ENCODE data around the gene BBC3. TPM values are rescaled to one million over a fixed set of nuclear protein-coding genes. Genes with fewer than 3 reads are reported as not detected.

BBC3 gene
- total RNA-seq, 1 experiment from 2014 or later: 9.8 TPM

DNA sequence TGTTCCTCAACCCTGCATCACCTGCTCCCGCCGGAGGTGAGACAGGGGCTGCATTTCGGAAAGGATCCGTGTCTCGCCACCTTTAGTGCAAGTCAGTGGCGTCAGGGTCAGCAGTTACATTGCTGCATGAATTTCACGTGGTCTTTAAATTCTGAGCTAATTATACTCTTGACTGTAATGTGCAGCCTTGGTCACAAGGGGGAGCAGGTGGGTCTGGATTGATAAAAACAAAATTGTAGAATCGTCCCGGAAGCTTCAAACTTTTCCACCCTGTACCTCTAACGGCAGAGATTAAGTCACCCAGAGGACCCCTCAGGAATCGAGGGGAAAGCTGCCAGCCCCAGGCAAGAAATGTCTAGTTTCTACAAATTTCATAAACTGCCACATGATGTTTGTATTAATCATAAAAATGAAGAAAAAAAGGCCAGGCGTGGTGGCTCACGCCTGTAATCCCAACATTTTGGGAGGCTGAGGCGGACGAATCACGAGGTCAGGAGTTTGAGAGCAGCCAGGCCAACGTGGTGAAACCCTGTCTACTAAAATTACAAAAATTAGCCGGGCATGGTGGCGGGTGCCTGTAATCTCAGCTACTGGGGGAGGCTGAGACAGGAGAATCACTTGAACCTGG, 20.2 kb downstream of the BBC3 start:
- CTCF ChIA-PET: interaction anchor here (0.7 to 5.8 kb wide), 13 partner anchors 13 to 198 kb away, joined by 3 to 251 read pairs (median 7); partner anchors contain the start of gene CCDC9
- no peaks in the 10 kb centered on the region for H3K9me3 Mint-ChIP-seq (ENCODE audit: low read depth, unreplicated experiment)
- peak; percentile 88 for DNase-seq
- H3K36me3 Mint-ChIP-seq (ENCODE audit: insufficient read depth, unreplicated experiment): peaks cover 46% of the 10 kb centered on the region
- no TSS peak for BruUV-seq (replicated peaks)
- intact Hi-C loops (cut with micrococcal nuclease; ENCODE audit: unreplicated experiment): loop anchor here (1.0 kb wide), 1 partner anchor 33 kb away; no protein-coding TSS in a partner anchor
- peak overlapping the region; percentile 18 for H3K4me3 Mint-ChIP-seq (ENCODE audit: low read depth, unreplicated experiment)
- peaks cover 11% of the 10 kb centered on the region for H3K4me1 Mint-ChIP-seq (ENCODE audit: low read depth, unreplicated experiment)
- peak overlapping the region; percentile 95 for H3K27ac Mint-ChIP-seq (ENCODE audit: unreplicated experiment)
- H3K27me3 Mint-ChIP-seq (ENCODE audit: unreplicated experiment): no peaks in the 10 kb centered on the region
- TF ChIP-seq, protein P1, sequence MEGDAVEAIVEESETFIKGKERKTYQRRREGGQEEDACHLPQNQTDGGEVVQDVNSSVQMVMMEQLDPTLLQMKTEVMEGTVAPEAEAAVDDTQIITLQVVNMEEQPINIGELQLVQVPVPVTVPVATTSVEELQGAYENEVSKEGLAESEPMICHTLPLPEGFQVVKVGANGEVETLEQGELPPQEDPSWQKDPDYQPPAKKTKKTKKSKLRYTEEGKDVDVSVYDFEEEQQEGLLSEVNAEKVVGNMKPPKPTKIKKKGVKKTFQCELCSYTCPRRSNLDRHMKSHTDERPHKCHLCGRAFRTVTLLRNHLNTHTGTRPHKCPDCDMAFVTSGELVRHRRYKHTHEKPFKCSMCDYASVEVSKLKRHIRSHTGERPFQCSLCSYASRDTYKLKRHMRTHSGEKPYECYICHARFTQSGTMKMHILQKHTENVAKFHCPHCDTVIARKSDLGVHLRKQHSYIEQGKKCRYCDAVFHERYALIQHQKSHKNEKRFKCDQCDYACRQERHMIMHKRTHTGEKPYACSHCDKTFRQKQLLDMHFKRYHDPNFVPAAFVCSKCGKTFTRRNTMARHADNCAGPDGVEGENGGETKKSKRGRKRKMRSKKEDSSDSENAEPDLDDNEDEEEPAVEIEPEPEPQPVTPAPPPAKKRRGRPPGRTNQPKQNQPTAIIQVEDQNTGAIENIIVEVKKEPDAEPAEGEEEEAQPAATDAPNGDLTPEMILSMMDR (IDR thresholded peaks at IDR 0.05; ENCODE audit: unreplicated experiment): peak; percentile 88

DNA sequence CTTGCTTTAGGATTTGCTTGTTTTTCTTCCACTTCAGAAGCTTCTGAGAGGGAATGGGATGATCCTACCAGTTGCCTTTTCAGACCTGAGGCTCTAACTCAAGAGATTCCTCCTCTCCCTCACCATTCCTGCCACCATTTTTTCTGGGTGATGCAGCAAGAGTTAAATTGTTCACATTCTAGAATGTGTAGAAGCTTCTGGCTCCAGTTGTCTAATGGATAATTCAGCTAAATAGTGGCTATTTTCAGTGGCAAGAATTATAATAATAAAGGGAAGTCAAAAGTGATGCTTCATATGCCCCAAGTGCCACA, 20.9 kb downstream of the BBC3 start:
- H3K27ac Mint-ChIP-seq (ENCODE audit: unreplicated experiment): peak overlapping the region; percentile 95
- no TSS peak for BruUV-seq (replicated peaks)
- no peaks in the 10 kb centered on the region for H3K27me3 Mint-ChIP-seq (ENCODE audit: unreplicated experiment)
- CTCF ChIA-PET: interaction anchor here (0.7 to 5.8 kb wide), 12 partner anchors 14 to 197 kb away, joined by 3 to 251 read pairs (median 7); partner anchors contain the start of gene CCDC9
- DNase-seq: no peak
- TF ChIP-seq, protein P1 (IDR thresholded peaks at IDR 0.05; ENCODE audit: unreplicated experiment): no peak
- peaks cover 11% of the 10 kb centered on the region for H3K4me1 Mint-ChIP-seq (ENCODE audit: low read depth, unreplicated experiment)
- peaks cover 53% of the 10 kb centered on the region for H3K36me3 Mint-ChIP-seq (ENCODE audit: insufficient read depth, unreplicated experiment)
- no peak overlapping the region for H3K4me3 Mint-ChIP-seq (ENCODE audit: low read depth, unreplicated experiment)
- no peaks in the 10 kb centered on the region for H3K9me3 Mint-ChIP-seq (ENCODE audit: low read depth, unreplicated experiment)
- intact Hi-C loops (cut with micrococcal nuclease; ENCODE audit: unreplicated experiment): loop anchor here (1.0 kb wide), 1 partner anchor 34 kb away; no protein-coding TSS in a partner anchor

- CTCF ChIA-PET: interaction anchor here (0.7 to 5.8 kb wide), 3 partner anchors 18 to 89 kb away, joined by 3 to 251 read pairs (median 8); no protein-coding TSS in a partner anchor
- TSS peak; percentile 66 for BruUV-seq (replicated peaks)
- TF ChIP-seq, protein P1 (IDR thresholded peaks at IDR 0.05; ENCODE audit: unreplicated experiment): no peak
- no peaks in the 10 kb centered on the region for H3K9me3 Mint-ChIP-seq (ENCODE audit: low read depth, unreplicated experiment)
- no peak overlapping the region for H3K4me3 Mint-ChIP-seq (ENCODE audit: low read depth, unreplicated experiment)
- peak overlapping the region; percentile 80 for H3K27ac Mint-ChIP-seq (ENCODE audit: unreplicated experiment)
- no peak for DNase-seq
- H3K36me3 Mint-ChIP-seq (ENCODE audit: insufficient read depth, unreplicated experiment): peaks cover 59% of the 10 kb centered on the region
- H3K27me3 Mint-ChIP-seq (ENCODE audit: unreplicated experiment): no peaks in the 10 kb centered on the region
- intact Hi-C loops (cut with micrococcal nuclease; ENCODE audit: unreplicated experiment): loop anchor here (1.0 kb wide), 1 partner anchor 35 kb away; no protein-coding TSS in a partner anchor
- peaks cover 11% of the 10 kb centered on the region for H3K4me1 Mint-ChIP-seq (ENCODE audit: low read depth, unreplicated experiment)
Observed at GRCh38 chr19:47209319-47210179, 21.4 kb downstream of the BBC3 start.

- CTCF ChIA-PET: no interaction called here
- Mint-ChIP-seq H3K36me3 (ENCODE audit: insufficient read depth, unreplicated experiment) (peaks cover 88% of the 10 kb centered on the region), H3K27ac (ENCODE audit: unreplicated experiment) (no peak overlapping the region)
Observed at GRCh38 chr19:47203254-47203653, 27.7 kb downstream of the BBC3 start.

More at GRCh38 chr19:47203254-47203653, 27.7 kb downstream of the BBC3 start:
- Mint-ChIP-seq H3K4me1 (ENCODE audit: low read depth, unreplicated experiment) (peaks cover 5% of the 10 kb centered on the region), H3K27me3 (ENCODE audit: unreplicated experiment) (no peaks in the 10 kb centered on the region), H3K4me3 (ENCODE audit: low read depth, unreplicated experiment) (no peak overlapping the region), H3K9me3 (ENCODE audit: low read depth, unreplicated experiment) (no peaks in the 10 kb centered on the region)
- TF ChIP-seq, protein P1 (IDR thresholded peaks at IDR 0.05; ENCODE audit: unreplicated experiment): no peak
- no TSS peak for BruUV-seq (replicated peaks)
- intact Hi-C loops (cut with micrococcal nuclease; ENCODE audit: unreplicated experiment): no loop called here
- DNase-seq: no peak
